Ishikawa (cell line): ENCODE measurements around the gene PFKFB4.

Experiments
- CEBPB ChIP-seq: IDR thresholded peaks from 2 replicates; pipeline ENCODE4 v1.6.1; 2012
- CREB1 ChIP-seq: IDR thresholded peaks from 2 replicates; pipeline ENCODE4 v1.6.1; 2012; ENCODE audit warnings: low read depth
- EGR1 ChIP-seq: IDR thresholded peaks from 2 replicates; pipeline ENCODE4 v1.6.1; 2012
- EP300 ChIP-seq: IDR thresholded peaks from 2 replicates; pipeline ENCODE4 v1.6.1; 2012; ENCODE audit warnings: borderline replicate concordance
- FOXM1 ChIP-seq: IDR thresholded peaks from 2 replicates; pipeline ENCODE4 v1.6.1; 2012; ENCODE audit warnings: low read depth, borderline replicate concordance
- MAX ChIP-seq: IDR thresholded peaks from 2 replicates; pipeline ENCODE4 v1.6.1; 2012
- NFIC ChIP-seq: IDR thresholded peaks from 2 replicates; pipeline ENCODE4 v1.6.1; 2012
- RAD21 ChIP-seq: IDR thresholded peaks from 2 replicates; pipeline ENCODE4 v1.6.1; 2012; ENCODE audit warnings: low read depth
- REST ChIP-seq: IDR thresholded peaks from 2 replicates; pipeline ENCODE4 v1.6.1; 2012; ENCODE audit warnings: low read depth, mild to moderate bottlenecking
- TAF1 ChIP-seq: IDR thresholded peaks from 2 replicates; pipeline ENCODE4 v1.6.1; 2012; ENCODE audit warnings: low read depth, mild to moderate bottlenecking
- TCF12 ChIP-seq: IDR thresholded peaks from 2 replicates; pipeline ENCODE4 v1.6.1; 2012; ENCODE audit warnings: low read depth
- TEAD4 ChIP-seq: IDR thresholded peaks from 2 replicates; pipeline ENCODE4 v1.6.1; 2012
- USF1 ChIP-seq: IDR thresholded peaks from 2 replicates; pipeline ENCODE4 v1.6.1; 2012
- YY1 ChIP-seq: IDR thresholded peaks from 2 replicates; pipeline ENCODE4 v1.6.1; 2012; ENCODE audit warnings: low read depth
- ZBTB7A ChIP-seq: IDR thresholded peaks from 2 replicates; pipeline ENCODE4 v1.6.1; 2012; ENCODE audit warnings: low read depth

PFKFB4 gene

GRCh38 chr3:48469046-48469915 lies 87.3 kb downstream of the PFKFB4 start:
- TF ChIP-seq CEBPB = no peak

GRCh38 chr3:48468329-48468731 lies 88.3 kb downstream of the PFKFB4 start:
- TF ChIP-seq CREB1 = no peak
- TF ChIP-seq MAX = no peak
- no peak for TF ChIP-seq CEBPB
- TF ChIP-seq TAF1 = no peak
- no peak for TF ChIP-seq EGR1
- TF ChIP-seq REST = no peak
- TF ChIP-seq TCF12 = no peak
- no peak for TF ChIP-seq NFIC
- TF ChIP-seq RAD21 = no peak
- no peak for TF ChIP-seq ZBTB7A
- TF ChIP-seq YY1 = no peak
- TF ChIP-seq FOXM1 = no peak
- TF ChIP-seq TEAD4 = no peak
- no peak for TF ChIP-seq USF1
- no peak for TF ChIP-seq EP300
